Panc1 (cell line): Measurements from ENCODE around the gene NPHP4.

Experiments used
- CTCF ChIP-seq: fragments of 450-650 bp; IDR thresholded peaks from 2 replicates; pipeline ENCODE4 v1.5.1; 2017; ENCODE audit warnings: mild to moderate bottlenecking
- POLR2AphosphoS5 ChIP-seq: IDR thresholded peaks from 2 replicates; pipeline ENCODE4 v1.6.1; 2012; ENCODE audit warnings: mild to moderate bottlenecking, low read depth, low read length, moderate library complexity
- REST ChIP-seq, 2 experiments: IDR thresholded peaks; 2 replicates each; pipeline ENCODE4 v1.6.1; 2011 to 2012; ENCODE audit warnings: low read depth in 2 of 2, control low read depth in 1 of 2, low read length in 1 of 2, mild to moderate bottlenecking in 1 of 2, moderate library complexity in 1 of 2; ENCODE audit not compliant: insufficient read depth in 1 of 2
- SIN3A ChIP-seq: IDR thresholded peaks from 2 replicates; pipeline ENCODE4 v1.6.1; 2012; ENCODE audit warnings: low read depth, mild to moderate bottlenecking, low read length, moderate library complexity, borderline replicate concordance; ENCODE audit not compliant: insufficient read depth
- TCF7L2 ChIP-seq: IDR thresholded peaks from 2 replicates; pipeline ENCODE4 v1.6.1; 2011; ENCODE audit warnings: mild to moderate bottlenecking, low read depth, low read length, inconsistent platforms

GRCh38 chr1:5933050-5933449 lies 59.2 kb downstream of the NPHP4 start:
- TF ChIP-seq CTCF (no peak), SIN3A (no peak), POLR2AphosphoS5 (no peak), TCF7L2 (no peak), REST (IDR thresholded peaks at IDR 0.05; ENCODE audit: insufficient read depth in 1 of 2, low read depth in 2 of 2, low read length in 1 of 2) (no peak)
